IPS-18a (cell line): ENCODE measurements around the gene DHRS7C.
"Not testable (repeated sequence)": the region's sequence is repeated elsewhere in the genome, so short reads cannot be mapped to it uniquely, and the experiment has no call there.

Experiments
- H3K27ac ChIP-seq: one replicate; pipeline ENCODE4 v1.5.1; 2013; ENCODE audit warnings: low read length
- H3K27me3 ChIP-seq: one replicate; pipeline ENCODE4 v1.6.1; 2013; ENCODE audit warnings: mild to moderate bottlenecking, low read length; ENCODE audit not compliant: control insufficient read depth, insufficient read depth
- H3K36me3 ChIP-seq: one replicate; pipeline ENCODE4 v1.6.1; 2013; ENCODE audit warnings: low read depth, low read length; ENCODE audit not compliant: control insufficient read depth
- H3K4me1 ChIP-seq: one replicate; pipeline ENCODE4 v1.6.1; 2013; ENCODE audit warnings: low read depth, low read length; ENCODE audit not compliant: control insufficient read depth
- H3K4me3 ChIP-seq: one replicate; pipeline ENCODE4 v1.5.1; 2013; ENCODE audit warnings: low read length
- H3K9ac ChIP-seq: one replicate; pipeline ENCODE4 v1.6.1; 2013; ENCODE audit warnings: mild to moderate bottlenecking, low read length, moderate library complexity
- H3K9me3 ChIP-seq: one replicate; pipeline ENCODE4 v1.6.1; 2013; ENCODE audit warnings: low read depth, low read length; ENCODE audit not compliant: control insufficient read depth

Gene DHRS7C

DNA sequence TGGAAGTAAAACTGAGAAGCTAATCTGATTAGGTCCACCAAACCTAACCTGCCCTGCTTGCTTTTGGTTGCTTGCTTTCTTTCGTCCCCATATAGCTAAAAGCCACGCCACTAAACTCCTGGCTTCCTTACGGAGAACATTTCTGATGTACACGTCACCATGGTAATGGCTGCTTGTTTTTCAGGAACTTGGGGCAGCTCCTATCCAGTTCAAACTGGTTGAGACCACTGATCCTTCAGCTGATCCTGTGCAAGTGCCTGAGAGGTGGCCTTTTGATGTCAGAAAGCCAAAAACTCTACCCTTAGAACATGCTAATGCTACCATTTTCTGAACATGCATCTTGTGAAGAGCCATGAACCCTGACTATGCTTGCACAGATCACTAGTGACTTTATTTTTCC, 14.4 kb upstream of the DHRS7C start:
- Histone ChIP-seq H3K36me3 (no peaks in the 10 kb centered on the region), H3K4me1 (no peaks in the 10 kb centered on the region), H3K27ac (no peak overlapping the region), H3K4me3 (no peak overlapping the region), H3K9ac (no peak overlapping the region), H3K9me3 (no peaks in the 10 kb centered on the region), H3K27me3 (no peaks in the 10 kb centered on the region)

DNA sequence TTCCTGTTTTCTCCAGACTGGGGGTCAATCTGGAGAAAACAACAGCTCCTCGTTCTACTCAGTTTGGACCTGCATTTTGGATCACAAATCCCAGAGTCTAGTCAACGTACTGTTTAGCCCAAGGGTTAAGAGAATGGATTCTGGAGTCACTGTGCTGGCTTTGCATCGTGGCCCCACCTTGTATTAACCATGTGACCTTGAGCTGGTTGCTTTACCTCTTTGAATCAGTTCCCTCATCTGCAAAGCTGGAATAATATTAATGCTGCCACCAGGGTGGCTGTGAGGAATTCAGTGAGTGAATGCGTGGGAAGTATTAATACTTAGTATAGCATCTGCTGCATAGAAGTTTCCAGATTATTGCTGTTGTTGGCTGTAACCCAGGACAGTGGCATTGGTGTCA, 11.3 kb upstream of the DHRS7C start:
- H3K4me1 ChIP-seq: no peaks in the 10 kb centered on the region
- no peaks in the 10 kb centered on the region for H3K9me3 ChIP-seq
- no peak overlapping the region for H3K27ac ChIP-seq
- no peaks in the 10 kb centered on the region for H3K36me3 ChIP-seq
- no peak overlapping the region for H3K4me3 ChIP-seq
- H3K27me3 ChIP-seq: no peaks in the 10 kb centered on the region
- H3K9ac ChIP-seq: no peak overlapping the region

DNA sequence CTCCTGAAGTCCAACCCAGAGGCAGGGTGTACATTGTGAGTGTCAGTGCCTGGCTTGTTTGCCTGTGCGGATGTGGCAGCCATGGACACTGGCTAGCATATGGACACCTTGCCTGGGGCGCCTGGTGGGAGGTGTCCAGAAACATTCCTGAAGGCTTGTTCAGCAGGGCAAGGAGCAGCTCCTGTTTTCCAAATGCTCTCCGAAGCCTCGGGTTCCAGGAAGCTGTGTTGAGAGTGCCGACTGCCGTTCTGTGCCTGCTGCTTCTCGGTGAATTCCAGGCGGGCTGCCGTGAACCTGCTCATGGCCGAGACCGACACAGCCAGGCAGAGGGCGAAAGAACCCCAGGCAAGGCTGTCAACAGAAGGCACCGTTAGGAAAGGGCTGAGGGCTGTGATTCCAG, 10.9 kb upstream of the DHRS7C start:
- no peaks in the 10 kb centered on the region for H3K36me3 ChIP-seq
- no peak overlapping the region for H3K9ac ChIP-seq
- no peaks in the 10 kb centered on the region for H3K4me1 ChIP-seq
- no peak overlapping the region for H3K27ac ChIP-seq
- no peaks in the 10 kb centered on the region for H3K9me3 ChIP-seq
- H3K4me3 ChIP-seq: no peak overlapping the region
- no peaks in the 10 kb centered on the region for H3K27me3 ChIP-seq

DNA sequence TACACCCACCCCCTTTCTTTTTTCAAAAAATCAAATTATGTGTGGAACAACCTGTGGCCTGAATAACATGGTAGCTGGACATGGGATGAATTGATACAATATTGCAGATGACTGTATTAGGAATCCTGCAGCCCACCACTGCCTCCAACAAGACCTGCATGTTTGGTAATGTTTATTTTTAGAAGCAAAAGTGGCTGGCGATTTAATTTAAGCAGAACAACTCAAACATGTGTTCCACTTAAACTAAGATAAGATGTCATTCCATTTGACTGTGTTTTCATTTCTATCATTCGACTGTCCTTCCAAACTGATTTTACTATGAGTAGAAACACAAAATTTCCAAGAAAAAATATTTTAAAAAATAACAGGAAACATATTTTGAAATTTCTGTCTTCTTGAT, 10.1 kb upstream of the DHRS7C start:
- no peaks in the 10 kb centered on the region for H3K4me1 ChIP-seq
- no peaks in the 10 kb centered on the region for H3K27me3 ChIP-seq
- no peaks in the 10 kb centered on the region for H3K9me3 ChIP-seq
- H3K4me3 ChIP-seq: no peak overlapping the region
- H3K36me3 ChIP-seq: no peaks in the 10 kb centered on the region
- H3K27ac ChIP-seq: no peak overlapping the region
- no peak overlapping the region for H3K9ac ChIP-seq

DNA sequence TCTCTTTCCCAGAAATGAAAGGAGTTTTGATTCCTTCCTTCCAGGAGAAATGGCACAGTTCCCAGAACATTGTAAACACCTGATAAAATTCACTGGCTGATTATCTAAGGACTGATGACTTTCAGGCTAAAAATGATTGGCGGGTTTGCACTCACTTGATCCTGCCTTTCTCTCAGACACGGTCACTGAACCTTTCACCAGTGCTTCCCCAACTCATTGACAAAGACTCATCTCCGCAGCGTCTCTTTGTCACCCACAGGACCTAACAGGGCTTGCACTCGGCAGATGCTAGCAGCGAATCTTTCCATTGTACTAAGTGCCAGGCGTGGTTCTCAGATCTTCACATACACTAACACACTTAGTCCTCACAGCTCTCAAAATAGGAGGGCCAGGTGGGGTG, 7.3 kb upstream of the DHRS7C start:
- Histone ChIP-seq H3K27ac (no peak overlapping the region), H3K9ac (no peak overlapping the region), H3K4me3 (no peak overlapping the region), H3K27me3 (no peaks in the 10 kb centered on the region), H3K4me1 (no peaks in the 10 kb centered on the region), H3K9me3 (no peaks in the 10 kb centered on the region), H3K36me3 (no peaks in the 10 kb centered on the region)

DNA sequence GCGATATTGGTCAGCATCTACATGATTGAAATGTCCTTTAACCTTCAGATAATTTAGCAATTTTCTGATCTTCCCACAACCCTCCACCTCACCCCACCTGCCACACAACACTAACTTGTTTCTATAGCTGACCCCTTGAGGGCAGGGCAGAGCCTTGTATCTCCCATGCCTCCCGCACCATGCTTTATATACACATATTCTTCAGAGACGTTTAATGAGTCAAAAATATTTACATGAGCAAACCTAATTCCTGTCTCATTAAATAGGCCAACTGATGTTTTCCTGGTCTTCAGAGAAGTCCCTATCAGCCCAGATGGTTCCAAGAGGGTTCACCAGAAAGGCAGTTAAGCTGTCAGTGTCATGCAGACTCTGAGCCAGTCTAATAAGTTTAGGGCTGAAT, 6.6 kb upstream of the DHRS7C start:
- Histone ChIP-seq H3K4me1 (no peaks in the 10 kb centered on the region), H3K27ac (no peak overlapping the region)

DNA sequence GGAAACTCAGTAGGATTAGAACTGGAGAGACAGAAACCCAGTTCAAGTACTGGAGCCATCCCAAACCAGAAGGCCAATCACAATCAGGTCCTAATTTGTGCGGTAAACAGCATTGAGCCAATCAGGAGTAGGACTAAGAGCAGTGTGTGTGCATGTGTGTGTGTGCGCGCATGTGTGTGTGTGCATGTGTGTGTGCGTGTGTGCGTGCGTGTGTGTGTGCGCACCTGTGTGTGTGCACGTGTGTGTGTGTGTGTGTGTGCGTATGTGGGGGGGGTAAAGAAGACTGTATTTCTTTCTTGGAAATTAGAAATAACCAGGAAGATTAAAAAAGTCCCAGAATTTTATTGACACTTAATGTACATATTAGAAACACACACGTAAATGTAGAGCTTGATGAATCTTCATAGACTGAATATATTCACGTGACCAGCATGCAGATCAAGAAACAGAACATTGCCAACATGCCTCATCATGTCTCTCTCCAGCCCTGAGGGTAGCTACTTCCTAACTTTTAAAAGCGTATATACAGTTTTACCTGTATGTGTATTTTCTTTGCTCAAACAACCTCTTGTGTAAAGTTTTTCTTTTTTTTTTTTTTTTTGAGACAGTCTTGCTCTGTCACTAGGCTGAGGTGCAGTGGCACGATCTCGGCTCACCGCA, 919 bp upstream of the DHRS7C start:
- H3K36me3 ChIP-seq: no peaks in the 10 kb centered on the region
- H3K4me1 ChIP-seq: no peaks in the 10 kb centered on the region
- no peaks in the 10 kb centered on the region for H3K9me3 ChIP-seq
- no peak overlapping the region for H3K4me3 ChIP-seq
- H3K27ac ChIP-seq: no peak overlapping the region
- H3K27me3 ChIP-seq: no peaks in the 10 kb centered on the region
- no peak overlapping the region for H3K9ac ChIP-seq

More for the DNA sequence above, 6.6 kb upstream of the DHRS7C start:
- no peaks in the 10 kb centered on the region for H3K9me3 ChIP-seq
- no peak overlapping the region for H3K4me3 ChIP-seq
- H3K9ac ChIP-seq: no peak overlapping the region
- H3K36me3 ChIP-seq: no peaks in the 10 kb centered on the region
- H3K27me3 ChIP-seq: no peaks in the 10 kb centered on the region

DNA sequence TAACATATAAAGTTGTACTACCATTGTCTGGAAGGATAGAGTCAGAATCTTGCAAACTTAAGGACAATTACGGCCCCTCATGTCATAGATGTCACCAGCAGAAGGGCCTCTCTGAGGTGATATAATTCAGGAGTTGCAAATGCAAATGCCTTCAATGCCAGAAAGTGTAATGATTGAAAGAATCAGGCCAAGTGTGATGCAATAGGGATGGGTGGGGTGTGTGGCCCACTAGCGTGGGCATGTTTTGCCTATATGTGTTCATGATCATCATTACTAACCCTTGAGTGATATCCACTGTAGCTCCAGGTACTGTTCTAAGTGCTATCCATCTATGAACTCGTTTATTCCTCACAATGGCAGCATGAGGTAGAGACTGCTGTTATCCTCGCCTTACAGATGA, 1.1 kb downstream of the DHRS7C start:
- H3K4me1 ChIP-seq: no peaks in the 10 kb centered on the region
- H3K4me3 ChIP-seq: no peak overlapping the region
- no peak overlapping the region for H3K27ac ChIP-seq
- no peaks in the 10 kb centered on the region for H3K9me3 ChIP-seq
- no peaks in the 10 kb centered on the region for H3K36me3 ChIP-seq
- H3K9ac ChIP-seq: no peak overlapping the region
- H3K27me3 ChIP-seq: no peaks in the 10 kb centered on the region

DNA sequence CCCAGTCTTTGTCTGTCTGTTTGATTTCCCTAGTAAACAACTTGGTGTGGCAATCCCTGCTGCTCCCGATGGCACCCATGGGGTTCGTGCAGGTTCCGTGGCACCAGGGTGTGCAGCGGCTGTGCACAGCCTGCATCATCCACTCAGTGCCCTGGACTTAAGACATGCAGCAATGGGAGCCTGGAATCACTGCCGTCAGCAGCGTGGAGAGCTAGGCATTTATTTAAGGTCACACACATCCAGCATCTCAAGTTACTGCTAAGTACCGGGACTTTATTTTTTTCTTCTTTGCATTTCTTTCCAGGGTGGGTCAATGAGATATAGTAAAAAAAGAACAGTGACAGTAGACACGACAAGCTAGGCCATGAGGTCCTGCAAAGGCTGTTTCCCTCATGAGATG, 2.8 kb downstream of the DHRS7C start:
- Histone ChIP-seq H3K4me3 (no peak overlapping the region), H3K9ac (no peak overlapping the region), H3K27ac (no peak overlapping the region), H3K27me3 (no peaks in the 10 kb centered on the region), H3K9me3 (no peaks in the 10 kb centered on the region), H3K4me1 (no peaks in the 10 kb centered on the region), H3K36me3 (no peaks in the 10 kb centered on the region)

DNA sequence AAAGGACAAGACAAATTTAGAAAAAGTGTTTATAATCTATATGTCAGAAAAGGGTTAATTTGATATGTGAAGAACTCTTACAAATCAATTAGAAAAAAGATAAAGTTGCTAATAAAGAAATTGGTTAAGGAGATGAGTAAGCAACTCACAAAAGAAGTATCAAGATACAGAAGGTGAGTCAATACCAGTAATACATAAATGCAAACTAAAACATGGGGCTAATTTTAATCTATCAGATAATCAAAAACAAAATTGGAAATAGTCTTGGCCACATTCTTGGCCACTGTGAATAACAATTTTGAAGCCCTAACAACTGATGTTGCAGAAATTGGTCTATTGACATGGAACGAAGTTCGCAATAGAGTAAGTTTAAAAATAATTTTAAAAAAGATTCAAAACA, 6.8 kb downstream of the DHRS7C start:
- H3K4me1 ChIP-seq: no peaks in the 10 kb centered on the region
- H3K27me3 ChIP-seq: no peaks in the 10 kb centered on the region
- H3K9ac ChIP-seq: no peak overlapping the region
- H3K36me3 ChIP-seq: no peaks in the 10 kb centered on the region
- no peak overlapping the region for H3K4me3 ChIP-seq
- no peak overlapping the region for H3K27ac ChIP-seq
- no peaks in the 10 kb centered on the region for H3K9me3 ChIP-seq

DNA sequence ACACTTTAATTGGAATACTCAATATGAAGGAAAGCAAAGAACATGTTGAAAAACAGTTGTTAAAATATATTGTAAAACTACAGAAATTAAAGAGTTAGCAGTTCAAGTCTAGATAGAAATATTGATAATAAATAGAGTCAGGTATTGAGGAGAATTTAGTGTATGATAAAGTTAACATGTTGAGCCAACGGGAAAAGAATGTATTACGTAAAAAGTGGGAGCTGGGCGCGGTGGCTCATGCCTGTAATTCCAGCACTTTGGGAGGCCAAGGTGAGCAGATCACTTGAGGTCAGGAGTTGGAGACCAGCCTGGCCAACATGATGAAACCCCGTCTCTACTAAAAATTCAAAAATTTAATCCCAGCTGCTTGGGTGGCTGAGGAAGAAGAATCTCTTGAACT, 7.9 kb downstream of the DHRS7C start:
- not testable (repeated sequence) for H3K4me3 ChIP-seq, H3K9ac ChIP-seq, H3K27ac ChIP-seq, H3K9me3 ChIP-seq, H3K36me3 ChIP-seq, H3K27me3 ChIP-seq, H3K4me1 ChIP-seq

DNA sequence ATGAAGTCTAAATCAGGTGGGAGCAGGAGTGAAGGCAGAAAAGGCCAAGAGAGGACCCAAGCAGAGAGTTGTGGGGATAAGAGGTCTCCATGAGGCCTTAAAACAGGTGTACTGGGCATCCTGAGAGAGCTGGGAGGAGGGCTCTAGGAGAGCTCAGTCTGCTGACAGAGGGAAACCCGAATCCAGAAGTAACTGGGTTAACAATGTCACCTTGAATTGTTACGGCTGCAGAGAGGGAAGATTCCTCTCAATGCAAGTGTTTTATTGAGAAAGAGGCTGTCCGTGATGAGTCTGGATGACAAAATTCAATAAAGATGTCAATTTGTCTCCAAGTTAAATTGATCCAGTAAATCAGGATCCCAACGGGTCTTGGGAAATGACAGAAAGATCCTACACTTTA, 8.3 kb downstream of the DHRS7C start:
- H3K9ac ChIP-seq: no peak overlapping the region
- H3K9me3 ChIP-seq: no peaks in the 10 kb centered on the region

More for the DNA sequence above, 8.3 kb downstream of the DHRS7C start:
- H3K4me1 ChIP-seq: no peaks in the 10 kb centered on the region
- H3K36me3 ChIP-seq: no peaks in the 10 kb centered on the region
- H3K27ac ChIP-seq: no peak overlapping the region
- no peaks in the 10 kb centered on the region for H3K27me3 ChIP-seq
- no peak overlapping the region for H3K4me3 ChIP-seq
